Gastrocnemius medialis (tissue), 4 donors: Measurements from ENCODE around the gene HDAC4.

Experiments used
- CTCF ChIP-seq, 5 experiments: fragments of 450-650 bp in 3 of 5; fragments of 200-600 bp in 2 of 5; sonication (generic) in 2 of 5; IDR thresholded peaks in 4 of 5; conservative IDR thresholded peaks in 1 of 5; 1 replicate in 4 of 5; 2 replicates in 1 of 5; pipeline ENCODE4 v1.5.1; 2016 to 2019; ENCODE audit warnings: antibody characterized with exemption in 5 of 5, mild to moderate bottlenecking in 3 of 5, moderate library complexity in 3 of 5
- POLR2A ChIP-seq, 2 donors: fragments of 450-650 bp; IDR thresholded peaks; one replicate each; pipeline ENCODE4 v1.6.1; 2017; ENCODE audit warnings: antibody characterized with exemption in 2 of 2, mild to moderate bottlenecking in 2 of 2, moderate library complexity in 2 of 2

GRCh38 chr2:239238381-239238780 is 162.4 kb downstream of the HDAC4 start:
- TF ChIP-seq CTCF (IDR thresholded peaks at IDR 0.05 in 4 of 5, conservative IDR thresholded peaks at IDR 0.05 in 1 of 5), result no peak
- TF ChIP-seq POLR2A (IDR thresholded peaks at IDR 0.05), result no peak
